Lower lobe of right lung (tissue), 2 donors: ENCODE data around the gene UBAC1. TPM values are rescaled to one million over a fixed set of nuclear protein-coding genes. Genes with fewer than 3 reads are reported as not detected.
"Not testable (repeated sequence)": the region's sequence is repeated elsewhere in the genome, so short reads cannot be mapped to it uniquely, and the experiment has no call there.

Experiments used
- ATAC-seq, 2 donors: fragments of 200-7000 bp; cut with Tn5 transposase; one replicate each; pipeline ENCODE4 v1.9.1; 2020 to 2022; ENCODE audit warnings: mild to moderate bottlenecking in 2 of 2, moderate library complexity in 2 of 2
- DNase-seq: peaks from one replicate; pipeline ENCODE4 v3.0.0-alpha.2; 2020
- H3K27ac ChIP-seq: fragments of 200-600 bp; one replicate; pipeline ENCODE4 v1.8.0; 2022
- H3K27me3 ChIP-seq: fragments of 200-600 bp; one replicate; pipeline ENCODE4 v1.8.0; 2022; ENCODE audit warnings: low read depth
- H3K36me3 ChIP-seq: fragments of 200-600 bp; one replicate; pipeline ENCODE4 v1.8.0; 2022; ENCODE audit warnings: mild to moderate bottlenecking
- H3K4me1 ChIP-seq: fragments of 200-600 bp; one replicate; pipeline ENCODE4 v1.8.0; 2022
- H3K4me3 ChIP-seq: fragments of 200-600 bp; one replicate; pipeline ENCODE4 v1.8.0; 2022; ENCODE audit warnings: mild to moderate bottlenecking
- H3K9me3 ChIP-seq: fragments of 200-600 bp; one replicate; pipeline ENCODE4 v1.8.0; 2022
- intact Hi-C: fragments of 100-400 bp; cut with DNase I; formaldehyde crosslinking; loops from one replicate; pipeline ENCODE4 v1.11.0; 2022
- total RNA-seq: library from RNA; stranded (reverse); fragmentation: NEBNext Ultra II Directional; extraction: Animal tissue kit (Norgen Biotek cat#: 25700); gene quantifications from one replicate; pipeline ENCODE4 v1.2.1, GENCODE V29; 2021
- TF ChIP-seq, protein P1 (sequence below): fragments of 200-600 bp; IDR thresholded peaks from one replicate; pipeline ENCODE4 v1.8.0; 2022; ENCODE audit warnings: antibody characterized with exemption, mild to moderate bottlenecking
- donor health status: DM: no; HTN: yes; CAD: no; lungs with severe emphysema.

UBAC1 gene
- total RNA-seq, 1 donor from 2014 or later, result 40.3 TPM

DNA sequence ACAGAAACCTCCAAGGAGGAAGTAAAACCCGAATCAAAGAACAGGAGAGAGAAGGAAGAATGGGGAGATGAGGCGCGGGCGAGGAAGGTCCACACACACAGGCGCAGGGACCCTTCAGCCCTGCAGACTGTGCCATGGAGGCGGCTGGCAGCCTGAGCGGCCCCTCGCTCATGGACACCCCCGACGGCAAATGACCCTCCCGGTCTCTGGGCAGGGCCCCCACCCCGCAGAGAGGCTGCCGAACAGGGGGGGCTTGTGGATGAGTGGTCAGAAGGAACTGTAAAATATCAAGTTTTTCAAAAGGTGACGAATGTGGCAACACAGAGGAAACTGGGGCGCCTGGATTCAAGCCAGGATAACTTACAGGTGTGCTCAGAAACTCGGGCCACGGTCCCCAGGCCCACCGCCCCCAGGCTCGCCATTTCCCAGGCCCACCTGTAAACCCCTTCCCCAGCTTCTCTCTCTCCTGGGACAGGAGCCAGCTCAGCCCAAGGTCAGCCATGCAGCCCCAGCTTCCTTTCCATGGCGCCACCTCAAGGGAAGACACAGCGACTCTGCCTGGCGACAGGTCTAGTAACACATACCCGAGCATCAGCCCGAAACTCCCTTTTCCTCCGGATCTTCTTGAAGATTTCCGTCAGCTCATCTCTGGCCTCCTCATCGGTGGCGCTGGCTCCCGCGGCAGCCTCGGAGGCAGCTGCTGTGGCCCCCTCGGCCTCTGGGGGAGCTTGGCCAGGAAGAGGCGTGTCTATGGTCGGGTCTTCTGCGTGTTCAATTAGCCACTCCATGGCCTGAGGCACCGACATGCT lies 16.5 kb downstream of the UBAC1 start:
- peaks cover 87% of the 10 kb centered on the region for H3K36me3 ChIP-seq
- H3K4me3 ChIP-seq, result no peak overlapping the region
- TF ChIP-seq, protein P1, sequence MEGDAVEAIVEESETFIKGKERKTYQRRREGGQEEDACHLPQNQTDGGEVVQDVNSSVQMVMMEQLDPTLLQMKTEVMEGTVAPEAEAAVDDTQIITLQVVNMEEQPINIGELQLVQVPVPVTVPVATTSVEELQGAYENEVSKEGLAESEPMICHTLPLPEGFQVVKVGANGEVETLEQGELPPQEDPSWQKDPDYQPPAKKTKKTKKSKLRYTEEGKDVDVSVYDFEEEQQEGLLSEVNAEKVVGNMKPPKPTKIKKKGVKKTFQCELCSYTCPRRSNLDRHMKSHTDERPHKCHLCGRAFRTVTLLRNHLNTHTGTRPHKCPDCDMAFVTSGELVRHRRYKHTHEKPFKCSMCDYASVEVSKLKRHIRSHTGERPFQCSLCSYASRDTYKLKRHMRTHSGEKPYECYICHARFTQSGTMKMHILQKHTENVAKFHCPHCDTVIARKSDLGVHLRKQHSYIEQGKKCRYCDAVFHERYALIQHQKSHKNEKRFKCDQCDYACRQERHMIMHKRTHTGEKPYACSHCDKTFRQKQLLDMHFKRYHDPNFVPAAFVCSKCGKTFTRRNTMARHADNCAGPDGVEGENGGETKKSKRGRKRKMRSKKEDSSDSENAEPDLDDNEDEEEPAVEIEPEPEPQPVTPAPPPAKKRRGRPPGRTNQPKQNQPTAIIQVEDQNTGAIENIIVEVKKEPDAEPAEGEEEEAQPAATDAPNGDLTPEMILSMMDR, result no peak
- H3K27me3 ChIP-seq, result no peaks in the 10 kb centered on the region
- intact Hi-C loops, result no loop called here
- ATAC-seq (no peak), DNase-seq (no peak)
- no peak overlapping the region for H3K27ac ChIP-seq
- no peaks in the 10 kb centered on the region for H3K4me1 ChIP-seq
- H3K9me3 ChIP-seq, result no peaks in the 10 kb centered on the region

- peaks cover 87% of the 10 kb centered on the region for H3K36me3 ChIP-seq
- H3K27ac ChIP-seq, H3K4me3 ChIP-seq, H3K27me3 ChIP-seq, ATAC-seq, intact Hi-C loops, H3K9me3 ChIP-seq, DNase-seq, H3K4me1 ChIP-seq: not testable (repeated sequence)
Observed at GRCh38 chr9:135943604-135944003, 17.6 kb downstream of the UBAC1 start.

GRCh38 chr9:135941288-135941995 lies 19.7 kb downstream of the UBAC1 start:
- intact Hi-C loops, result no loop called here
- Histone ChIP-seq H3K36me3 (peaks cover 87% of the 10 kb centered on the region), H3K4me1 (no peaks in the 10 kb centered on the region), H3K27ac (peak overlapping the region; percentile 36), H3K4me3 (no peak overlapping the region), H3K9me3 (no peaks in the 10 kb centered on the region), H3K27me3 (no peaks in the 10 kb centered on the region)
- ATAC-seq (no peak), DNase-seq (no peak)
- TF ChIP-seq, protein P1, result no peak

DNA sequence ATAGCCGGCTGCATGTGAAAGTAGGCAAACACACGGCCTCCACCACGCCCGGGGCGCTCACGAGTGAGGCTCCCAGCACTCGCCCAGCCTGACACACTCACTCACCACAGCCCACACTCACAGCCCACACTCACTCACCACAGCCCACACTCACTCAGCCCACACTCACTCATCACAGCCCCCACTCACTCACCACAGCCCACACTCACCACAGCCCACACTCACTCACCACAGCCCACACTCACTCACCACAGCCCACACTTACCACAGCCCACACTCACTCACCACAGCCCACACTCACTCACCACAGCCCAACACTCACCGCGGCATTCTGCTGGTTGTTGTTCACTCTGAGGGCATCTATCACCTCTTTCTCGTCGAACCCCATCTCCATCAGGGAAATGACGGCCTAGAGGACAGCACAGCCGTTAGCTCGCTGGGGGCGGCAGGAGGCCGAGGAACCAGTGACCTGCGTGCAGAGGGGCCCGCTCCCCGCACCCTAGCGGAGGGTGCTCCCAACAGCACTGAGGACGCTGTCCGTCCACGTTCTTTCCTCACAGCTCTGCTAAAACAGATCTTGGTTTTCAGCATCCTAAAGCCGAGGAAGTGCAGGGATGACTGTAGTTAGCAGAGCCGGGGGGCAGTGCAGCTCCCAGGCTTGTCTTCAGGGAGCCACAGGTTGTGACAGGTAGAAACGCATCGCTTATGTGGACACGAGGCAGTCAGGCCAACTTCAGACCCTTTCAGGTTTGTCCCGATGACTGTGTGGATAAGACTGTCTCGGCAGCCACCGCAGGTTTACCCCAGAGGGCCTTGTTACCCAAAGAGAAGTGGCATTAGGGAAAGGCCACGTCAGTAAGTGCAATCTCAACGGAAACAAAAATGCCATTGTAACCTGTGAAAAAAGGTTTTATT lies 21.6 kb downstream of the UBAC1 start:
- intact Hi-C loops, result no loop called here
- Histone ChIP-seq H3K9me3 (no peaks in the 10 kb centered on the region), H3K4me3 (no peak overlapping the region), H3K36me3 (peaks cover 87% of the 10 kb centered on the region), H3K4me1 (no peaks in the 10 kb centered on the region), H3K27ac (no peak overlapping the region), H3K27me3 (no peaks in the 10 kb centered on the region)
- TF ChIP-seq, protein P1, result no peak
- DNase-seq, result no peak
- no peak for ATAC-seq

GRCh38 chr9:135937521-135938489 lies 23.4 kb downstream of the UBAC1 start:
- TF ChIP-seq, protein P1, result no peak
- no peaks in the 10 kb centered on the region for H3K9me3 ChIP-seq
- no peaks in the 10 kb centered on the region for H3K4me1 ChIP-seq
- no peak overlapping the region for H3K27ac ChIP-seq
- DNase-seq (no peak), ATAC-seq (no peak)
- H3K27me3 ChIP-seq, result no peaks in the 10 kb centered on the region
- no peak overlapping the region for H3K4me3 ChIP-seq
- peaks cover 87% of the 10 kb centered on the region for H3K36me3 ChIP-seq
- intact Hi-C loops, result no loop called here
